Activated CD8-positive, alpha-beta T cell treated with anti-CD3 and anti-CD28 coated beads for 36 hours (primary cell): ENCODE data around the gene CDT1. TPM values are rescaled to one million over a fixed set of nuclear protein-coding genes. Genes with fewer than 3 reads are reported as not detected.

Experiments used
- ATAC-seq: fragments of 200-7000 bp; cut with Tn5 transposase; one replicate; pipeline ENCODE4 v1.10.0; 2021; ENCODE audit warnings: mild to moderate bottlenecking, moderate library complexity
- CTCF ChIA-PET: fragments of 350-600 bp; sonication (Branson Sonifier 250); formaldehyde crosslinking; loops from one replicate; lab custom pipeline; 2021; ENCODE audit warnings: antibody characterized with exemption; lab: Charles Lee
- POLR2A ChIA-PET: fragments of 350-600 bp; sonication (Branson Sonifier 250); formaldehyde crosslinking; loops from one replicate; lab custom pipeline; 2021; ENCODE audit warnings: antibody characterized with exemption; lab: Charles Lee
- DNase-seq: peaks from one replicate; pipeline ENCODE4 v3.0.0-alpha.2; 2020
- H3K27ac Mint-ChIP-seq: one replicate; pipeline ENCODE4 v1.8.0; 2021; ENCODE audit warnings: mild to moderate bottlenecking, mixed read lengths
- H3K27me3 Mint-ChIP-seq: one replicate; pipeline ENCODE4 v1.8.0; 2021; ENCODE audit warnings: mixed read lengths
- H3K36me3 Mint-ChIP-seq: one replicate; pipeline ENCODE4 v1.8.0; 2021; ENCODE audit warnings: low read depth, mixed read lengths
- H3K4me1 Mint-ChIP-seq: one replicate; pipeline ENCODE4 v1.8.0; 2021; ENCODE audit warnings: low read depth, mixed read lengths
- H3K4me3 Mint-ChIP-seq: one replicate; pipeline ENCODE4 v1.8.0; 2021; ENCODE audit warnings: mild to moderate bottlenecking, moderate library complexity, mixed read lengths
- H3K9me3 Mint-ChIP-seq: one replicate; pipeline ENCODE4 v1.8.0; 2021; ENCODE audit warnings: mixed read lengths
- intact Hi-C: fragments of 100-400 bp; cut with micrococcal nuclease; formaldehyde crosslinking; loops from one replicate; pipeline ENCODE4 v1.10.0; 2022
- total RNA-seq, 2 experiments: library from RNA; stranded (reverse); gene quantifications; one replicate each; pipeline ENCODE4 v1.2.3, GENCODE V29; 2021
- TF ChIP-seq, protein P1 (sequence below): fragments of 200-600 bp; IDR thresholded peaks from one replicate; pipeline ENCODE4 v1.8.0; 2022; ENCODE audit warnings: antibody characterized with exemption, mild to moderate bottlenecking

Gene CDT1
- total RNA-seq, 2 experiments from 2014 or later, result 180 to 182 TPM

DNA sequence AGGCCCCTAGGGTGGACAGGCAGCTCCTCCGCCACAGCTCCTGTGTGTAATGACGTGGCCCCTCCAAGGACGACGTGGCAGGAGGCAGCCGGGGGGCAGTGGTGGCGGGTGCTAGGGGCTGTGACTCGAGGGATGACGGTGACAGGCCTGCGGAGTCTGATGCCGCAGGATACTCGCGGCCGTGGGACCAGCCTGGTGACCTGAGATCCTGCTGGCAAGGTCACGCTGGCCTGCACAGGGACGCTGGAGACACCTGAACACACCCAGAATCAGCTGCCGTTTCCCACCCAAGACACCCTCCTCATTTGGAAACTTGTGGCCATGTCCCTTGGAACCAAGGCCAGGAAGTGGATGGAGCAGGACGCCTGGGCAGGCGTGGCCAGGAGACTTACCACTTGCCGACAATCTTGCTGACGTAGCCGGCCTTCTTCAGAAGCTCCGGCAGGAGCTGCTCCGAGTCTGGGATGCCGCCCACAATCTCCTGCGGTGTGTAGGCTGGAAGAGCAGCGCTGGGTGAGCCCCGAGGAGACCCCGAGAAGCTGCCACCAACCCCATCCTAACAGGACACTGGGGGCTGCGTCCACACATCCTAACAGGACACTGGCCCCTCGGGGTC is 37.1 kb downstream of the CDT1 start:
- no peaks in the 10 kb centered on the region for H3K4me1 Mint-ChIP-seq
- intact Hi-C loops, result loop anchor here (10.0 kb wide), 1 partner anchor 64 kb away; no protein-coding TSS in a partner anchor
- H3K4me3 Mint-ChIP-seq, result no peak overlapping the region
- no peaks in the 10 kb centered on the region for H3K27me3 Mint-ChIP-seq
- ChIA-PET POLR2A (interaction anchor here (0.5 kb wide), 1 partner anchor 872 kb away, joined by 3 read pairs; no protein-coding TSS in a partner anchor), CTCF (interaction anchor here (1.1 to 1.5 kb wide), 2 partner anchors 18 to 25 kb away, joined by 3 to 4 read pairs; no protein-coding TSS in a partner anchor)
- H3K27ac Mint-ChIP-seq, result no peak overlapping the region
- H3K9me3 Mint-ChIP-seq, result no peaks in the 10 kb centered on the region
- TF ChIP-seq, protein P1, sequence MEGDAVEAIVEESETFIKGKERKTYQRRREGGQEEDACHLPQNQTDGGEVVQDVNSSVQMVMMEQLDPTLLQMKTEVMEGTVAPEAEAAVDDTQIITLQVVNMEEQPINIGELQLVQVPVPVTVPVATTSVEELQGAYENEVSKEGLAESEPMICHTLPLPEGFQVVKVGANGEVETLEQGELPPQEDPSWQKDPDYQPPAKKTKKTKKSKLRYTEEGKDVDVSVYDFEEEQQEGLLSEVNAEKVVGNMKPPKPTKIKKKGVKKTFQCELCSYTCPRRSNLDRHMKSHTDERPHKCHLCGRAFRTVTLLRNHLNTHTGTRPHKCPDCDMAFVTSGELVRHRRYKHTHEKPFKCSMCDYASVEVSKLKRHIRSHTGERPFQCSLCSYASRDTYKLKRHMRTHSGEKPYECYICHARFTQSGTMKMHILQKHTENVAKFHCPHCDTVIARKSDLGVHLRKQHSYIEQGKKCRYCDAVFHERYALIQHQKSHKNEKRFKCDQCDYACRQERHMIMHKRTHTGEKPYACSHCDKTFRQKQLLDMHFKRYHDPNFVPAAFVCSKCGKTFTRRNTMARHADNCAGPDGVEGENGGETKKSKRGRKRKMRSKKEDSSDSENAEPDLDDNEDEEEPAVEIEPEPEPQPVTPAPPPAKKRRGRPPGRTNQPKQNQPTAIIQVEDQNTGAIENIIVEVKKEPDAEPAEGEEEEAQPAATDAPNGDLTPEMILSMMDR, result no peak
- DNase-seq, result no peak
- H3K36me3 Mint-ChIP-seq, result no peaks in the 10 kb centered on the region
- ATAC-seq, result no peak

DNA sequence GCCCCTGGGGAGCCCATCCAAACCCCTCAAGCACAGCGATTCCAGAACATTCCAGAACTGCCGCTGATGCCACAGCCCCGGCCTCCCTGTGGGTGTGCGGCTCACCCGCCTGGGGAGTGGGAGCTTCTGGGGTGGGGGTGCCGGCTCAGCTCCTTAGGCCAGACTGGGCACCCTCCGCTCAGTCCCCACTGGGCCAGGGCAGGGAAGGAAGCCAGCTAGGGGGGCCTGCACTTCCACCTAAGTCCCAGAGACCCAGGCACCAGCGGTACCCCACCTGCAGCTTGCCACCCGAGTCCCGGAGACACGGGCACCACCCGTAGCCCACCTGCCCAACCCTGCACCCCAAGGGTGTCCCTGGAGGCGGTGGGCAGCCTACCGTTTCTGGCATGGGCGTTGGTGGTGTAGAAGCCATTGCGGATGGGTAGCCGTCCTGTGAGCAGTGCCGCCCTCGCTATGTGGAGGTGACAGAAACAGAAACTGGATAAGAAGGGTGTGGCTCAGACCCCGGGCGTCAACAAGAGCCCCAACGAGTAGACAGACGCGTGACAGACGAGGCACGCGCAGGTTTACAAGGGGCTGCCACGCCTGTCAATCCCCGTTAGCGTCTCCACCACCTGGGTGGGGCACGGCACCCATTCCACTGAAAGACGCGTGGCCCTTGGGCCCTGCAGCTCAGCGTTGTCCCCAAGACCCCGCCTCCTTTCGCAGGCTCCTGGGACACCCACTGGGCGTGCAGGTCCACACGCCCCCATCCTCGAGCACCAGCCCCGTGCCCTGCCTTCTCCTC is 38.1 kb downstream of the CDT1 start:
- ChIA-PET POLR2A (no interaction called here), CTCF (interaction anchor here (1.1 to 1.5 kb wide), 2 partner anchors 17 to 26 kb away, joined by 3 to 4 read pairs; no protein-coding TSS in a partner anchor)
- Mint-ChIP-seq H3K4me3 (no peak overlapping the region), H3K27ac (no peak overlapping the region), H3K27me3 (no peaks in the 10 kb centered on the region), H3K4me1 (no peaks in the 10 kb centered on the region), H3K9me3 (no peaks in the 10 kb centered on the region), H3K36me3 (no peaks in the 10 kb centered on the region)
- TF ChIP-seq, protein P1, result no peak
- DNase-seq (no peak), ATAC-seq (no peak)
- intact Hi-C loops, result loop anchor here (10.0 kb wide), 1 partner anchor 63 kb away; no protein-coding TSS in a partner anchor

DNA sequence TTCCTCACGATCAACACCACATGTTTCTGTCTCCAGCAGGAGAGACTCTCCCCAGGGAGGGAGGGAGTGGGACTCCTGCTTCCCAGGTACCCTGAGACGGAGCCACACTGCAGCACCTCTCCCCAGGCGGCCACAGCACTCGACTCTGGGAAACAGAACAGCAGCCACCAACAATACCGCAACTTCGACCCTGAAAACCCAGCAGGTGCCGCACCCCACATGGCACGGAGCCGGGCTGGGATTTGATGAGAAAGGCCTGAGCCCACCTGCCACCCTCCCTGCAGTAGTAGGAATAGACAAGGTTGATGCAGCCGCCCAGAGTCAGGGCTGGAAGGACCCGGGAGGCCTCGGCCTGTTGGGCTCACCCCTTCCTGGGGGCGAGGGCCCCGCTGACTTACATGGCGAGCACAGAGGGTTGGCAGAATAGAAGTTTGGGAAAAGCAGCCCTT is 38.7 kb downstream of the CDT1 start:
- no peaks in the 10 kb centered on the region for H3K4me1 Mint-ChIP-seq
- POLR2A ChIA-PET, result no interaction called here
- no peaks in the 10 kb centered on the region for H3K36me3 Mint-ChIP-seq
- ATAC-seq, result no peak
- TF ChIP-seq, protein P1, result no peak
- CTCF ChIA-PET, result no interaction called here
- DNase-seq, result no peak
- H3K4me3 Mint-ChIP-seq, result no peak overlapping the region
- intact Hi-C loops, result loop anchor here (10.0 kb wide), 1 partner anchor 62 kb away; no protein-coding TSS in a partner anchor
- H3K27ac Mint-ChIP-seq, result no peak overlapping the region
- no peaks in the 10 kb centered on the region for H3K9me3 Mint-ChIP-seq
- no peaks in the 10 kb centered on the region for H3K27me3 Mint-ChIP-seq

DNA sequence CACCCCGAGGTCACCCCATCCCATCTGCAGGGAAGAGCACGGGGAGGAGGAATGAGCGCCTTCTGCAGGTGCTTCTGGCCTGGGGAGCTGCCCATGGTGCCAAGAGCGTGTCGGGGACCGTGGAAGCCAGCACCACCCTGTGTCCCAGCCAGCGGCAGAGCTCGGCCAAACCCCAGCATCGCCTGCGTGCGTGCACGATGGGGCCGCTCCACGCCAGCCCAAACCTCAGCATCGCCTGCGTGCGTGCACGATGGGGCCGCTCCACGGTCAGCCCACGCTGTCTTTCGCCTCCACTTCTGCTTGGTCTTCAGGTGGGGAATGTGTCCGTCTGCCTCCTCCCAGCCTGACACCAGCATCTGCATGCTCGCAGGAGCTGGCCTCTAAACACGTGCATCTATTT is 39.2 kb downstream of the CDT1 start:
- DNase-seq (no peak), ATAC-seq (no peak)
- H3K4me3 Mint-ChIP-seq, result no peak overlapping the region
- H3K27me3 Mint-ChIP-seq, result no peaks in the 10 kb centered on the region
- no peak overlapping the region for H3K27ac Mint-ChIP-seq
- H3K9me3 Mint-ChIP-seq, result no peaks in the 10 kb centered on the region
- TF ChIP-seq, protein P1, result no peak
- ChIA-PET CTCF (no interaction called here), POLR2A (interaction anchor here (1.2 kb wide), 1 partner anchor 15 kb away, joined by 3 read pairs; no protein-coding TSS in a partner anchor)
- H3K36me3 Mint-ChIP-seq, result no peaks in the 10 kb centered on the region
- no peaks in the 10 kb centered on the region for H3K4me1 Mint-ChIP-seq
- intact Hi-C loops, result loop anchor here (10.0 kb wide), 1 partner anchor 62 kb away; no protein-coding TSS in a partner anchor
